Measurements from ENCODE around the gene FTO. TPM values are rescaled to one million over a fixed set of nuclear protein-coding genes. Genes with fewer than 3 reads are reported as not detected.

The FTO gene
- total and polyA plus RNA-seq, 2 of the 8 experiments (the other 6 are each of a cell fraction or from before 2014, with no cell fraction given), result 34.5 to 59.8 TPM

DNA sequence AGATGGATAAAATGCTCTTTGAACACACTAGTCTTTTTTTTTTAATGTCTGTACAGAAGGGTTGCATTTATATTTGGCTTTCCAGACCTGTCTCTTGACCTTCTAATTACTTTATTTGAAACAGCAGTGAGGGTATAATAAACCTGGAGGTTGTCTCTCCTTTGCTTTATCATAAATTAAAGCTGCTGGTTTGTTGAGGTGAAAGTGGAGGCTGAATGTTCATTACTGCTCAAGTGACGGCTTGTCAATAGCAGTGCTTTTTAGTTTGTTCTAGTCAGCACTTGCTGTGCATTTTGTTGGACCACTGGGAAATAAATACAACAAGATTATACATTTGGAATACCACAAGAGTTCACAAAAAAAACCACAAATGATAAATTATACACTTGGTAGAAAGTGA lies 318.4 kb downstream of the FTO start (continued):
- TF ChIP-seq BRCA1 (IDR thresholded peaks at IDR 0.05; ENCODE audit: low read depth, low read length), result no peak
- no peak for TF ChIP-seq EZH2 (IDR thresholded peaks at IDR 0.05; ENCODE audit: low read depth, low read length, severe bottlenecking)
- no peak for TF ChIP-seq BACH1 (IDR thresholded peaks at IDR 0.05; ENCODE audit: low read length)
- no peak for TF ChIP-seq RBBP5 (IDR thresholded peaks at IDR 0.05; ENCODE audit: borderline replicate concordance, low read depth, low read length)

Data from H1 (cell line).